CD4-positive, alpha-beta T cell treated with Interferon alpha-2 for 1 hour (primary cell): ENCODE measurements around the gene ACSL5.
A peak's percentile ranks its signal among the peaks of the same experiment; 100 is the strongest.
"Not testable (repeated sequence)": the region's sequence is repeated elsewhere in the genome, so short reads cannot be mapped to it uniquely, and the experiment has no call there.

Experiments
- DNase-seq, 2 donors: peaks; one replicate each; pipeline ENCODE4 v3.0.0-alpha.2; 2020 to 2022

ACSL5 gene

DNA sequence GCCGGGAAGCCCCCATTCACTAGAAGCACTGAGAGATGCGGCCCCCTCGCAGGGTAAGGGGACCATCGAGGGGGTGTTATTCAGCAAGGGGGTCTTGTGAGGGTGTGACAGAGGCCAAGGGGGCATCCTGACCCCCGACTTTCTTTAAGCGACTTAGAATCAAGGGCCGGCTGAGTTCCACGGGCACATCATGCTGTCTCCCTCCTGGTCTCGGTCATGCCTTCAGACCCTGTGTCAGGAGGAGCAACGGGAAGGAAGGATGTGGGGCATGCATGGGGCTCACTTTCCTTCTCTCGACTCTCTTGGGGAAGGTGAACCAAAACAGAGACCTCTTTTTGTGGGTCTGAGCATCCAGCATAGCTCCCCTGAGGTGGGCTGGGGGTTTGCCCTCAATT, 2.5 kb downstream of the ACSL5 start:
- no peak for DNase-seq

DNA sequence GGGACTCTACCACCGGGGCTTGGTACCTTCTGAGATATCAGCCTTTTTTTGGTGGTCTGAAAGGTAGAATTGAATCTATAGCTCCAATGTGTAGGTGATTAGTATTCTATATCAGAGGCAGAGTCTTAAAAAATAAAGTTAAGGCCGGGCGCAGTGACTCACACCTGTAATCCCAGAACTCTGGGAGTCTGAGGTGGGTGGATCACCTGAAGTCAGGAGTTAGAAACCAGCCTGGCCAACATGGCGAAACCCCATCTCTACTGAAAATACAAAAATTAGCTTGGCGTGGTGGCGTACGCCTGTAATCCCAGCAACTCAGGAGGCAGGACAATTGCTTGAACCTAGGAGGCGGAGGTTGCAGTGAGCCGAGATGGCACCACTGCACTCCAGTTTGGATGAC, 3.2 kb downstream of the ACSL5 start:
- not testable (repeated sequence) for DNase-seq

DNA sequence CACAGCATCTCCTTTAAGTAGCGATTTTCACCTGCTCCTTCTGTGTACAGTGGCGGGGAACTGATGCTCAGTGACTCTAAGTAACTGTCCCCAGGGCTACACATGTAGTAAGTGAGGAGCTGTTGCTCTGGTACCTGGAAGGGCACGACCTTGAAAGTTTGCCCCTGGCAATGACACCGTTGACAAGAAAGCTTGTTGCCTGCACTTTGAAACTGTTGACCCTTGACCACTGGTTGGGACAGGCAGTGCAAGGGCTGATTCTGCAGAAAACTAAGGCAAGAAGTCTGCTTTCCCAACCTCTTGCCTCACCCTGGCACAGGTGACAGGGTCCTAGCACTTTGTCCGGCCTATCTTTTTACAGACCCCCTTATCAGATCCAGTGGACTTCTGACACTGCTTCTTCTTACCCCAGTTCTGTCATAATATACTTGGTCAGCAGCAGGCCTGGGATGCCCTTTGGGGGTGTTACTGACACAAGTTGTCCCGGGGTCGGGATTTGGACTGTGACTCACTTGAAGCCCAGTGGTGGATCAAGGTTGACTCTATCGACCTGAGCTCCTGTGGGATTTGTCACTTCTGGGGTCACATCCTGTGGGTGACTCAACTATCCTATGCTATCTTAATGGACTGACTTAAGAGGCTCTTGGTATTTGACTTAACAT, 5.8 kb downstream of the ACSL5 start:
- no peak for DNase-seq

DNA sequence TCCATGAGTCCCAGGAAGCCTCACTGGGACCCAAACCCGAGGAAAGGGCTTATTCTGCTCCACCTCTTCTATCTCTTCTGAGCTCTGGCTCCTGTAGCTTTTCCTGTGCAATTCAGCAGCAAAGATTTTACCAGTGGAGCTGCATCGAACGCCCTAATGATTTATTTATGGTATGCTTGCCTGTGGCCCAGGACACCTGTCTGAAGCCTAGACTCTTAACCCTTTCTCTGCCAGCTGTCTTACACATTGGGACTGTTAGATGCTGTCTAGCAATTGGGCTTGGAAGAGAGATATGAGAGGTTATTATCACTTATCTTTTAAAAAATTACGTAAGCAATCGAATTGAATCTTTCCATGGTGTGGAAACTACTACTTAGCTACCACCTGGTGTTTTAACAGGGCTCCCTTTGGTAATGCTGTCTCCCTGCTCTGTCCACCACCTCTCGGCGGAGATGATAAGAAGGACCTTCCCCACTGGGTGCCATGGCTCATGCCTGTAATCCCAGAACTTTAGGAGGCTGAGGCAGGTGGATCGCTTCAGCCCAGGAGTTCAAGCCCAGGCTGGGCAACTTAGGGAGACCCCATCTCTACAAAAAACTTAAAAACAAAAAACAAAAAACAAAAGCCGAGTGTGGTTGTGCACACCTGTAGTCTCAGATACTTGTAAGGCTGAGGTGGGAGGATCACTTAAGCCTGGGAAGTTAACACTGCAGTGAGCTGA, 8.8 kb downstream of the ACSL5 start:
- no peak for DNase-seq

DNA sequence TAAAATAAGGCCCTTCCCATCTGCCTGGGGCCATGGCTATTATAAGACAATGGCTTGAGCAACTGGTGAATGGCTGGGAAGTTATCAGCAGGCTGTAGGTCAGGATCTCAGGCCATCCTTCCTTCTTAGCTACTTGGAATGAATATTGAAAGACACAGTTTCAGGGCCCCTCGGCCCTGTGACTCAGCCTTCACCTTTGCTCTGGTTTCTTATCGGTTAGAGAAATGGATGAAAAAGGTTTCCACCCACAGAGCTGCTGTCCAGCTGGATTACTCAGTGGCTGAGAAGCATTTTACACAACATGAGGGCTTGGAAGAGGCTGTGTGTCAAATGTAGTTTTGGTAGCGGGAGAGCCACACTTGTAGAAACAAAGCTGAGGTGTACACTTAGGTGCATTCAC, 9.4 kb downstream of the ACSL5 start:
- DNase-seq: no peak

DNA sequence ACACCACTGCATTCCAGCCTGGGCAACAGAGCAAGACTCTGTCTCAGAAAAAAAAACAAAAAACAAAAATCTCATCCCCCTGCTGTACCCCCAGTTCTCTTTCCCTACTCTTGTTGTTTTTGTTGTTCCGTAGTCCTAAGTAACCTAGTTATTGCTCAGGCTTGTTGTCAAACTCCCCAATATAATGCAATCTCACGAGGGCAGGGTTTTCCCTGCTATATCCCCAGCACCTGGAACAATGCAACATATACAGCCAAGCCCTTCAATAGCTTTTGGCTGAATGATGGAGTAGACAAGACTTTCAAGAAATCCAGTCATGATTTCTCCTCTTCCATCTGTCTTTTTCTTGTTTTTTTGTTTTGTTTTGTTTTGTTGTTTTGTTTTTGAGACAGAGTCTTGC, 10.2 kb downstream of the ACSL5 start:
- DNase-seq: no peak

DNA sequence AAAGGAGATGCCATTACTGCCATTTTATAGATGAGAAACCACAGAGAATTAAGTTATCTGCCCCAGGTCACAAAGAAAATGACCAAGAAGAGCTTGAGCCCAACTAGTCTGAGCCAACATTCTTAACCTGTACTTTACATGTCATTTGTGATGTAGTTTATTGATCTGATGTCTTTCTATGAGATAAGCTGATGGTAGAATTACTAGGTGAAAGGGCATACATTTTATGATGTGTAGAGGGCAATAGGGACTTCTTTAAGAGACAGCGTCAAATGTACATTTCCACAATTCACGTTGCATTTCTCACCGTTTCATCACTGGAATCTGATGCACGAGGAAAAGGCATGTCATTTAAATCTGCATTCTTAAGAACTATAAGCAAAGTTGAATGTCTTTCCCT, 11.3 kb downstream of the ACSL5 start:
- no peak for DNase-seq

DNA sequence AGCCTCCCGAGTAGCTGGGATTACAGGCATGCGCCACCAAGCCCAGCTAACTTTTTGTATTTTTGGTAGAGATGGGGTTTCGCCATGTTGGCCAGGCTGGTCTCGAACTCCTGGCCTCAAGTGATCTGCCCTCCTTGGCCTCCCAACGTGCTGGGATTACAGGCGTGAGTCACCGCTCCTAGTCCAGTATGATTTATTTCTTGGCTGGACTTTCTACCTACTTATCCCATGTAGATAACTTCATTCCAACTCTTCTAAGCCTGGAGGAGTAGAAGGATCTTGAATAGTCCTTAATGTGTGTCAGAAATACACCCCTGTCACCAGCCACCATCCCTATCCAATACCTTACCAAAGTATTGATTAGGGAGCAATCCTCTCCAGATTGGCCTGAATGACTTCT, 14.1 kb downstream of the ACSL5 start:
- DNase-seq: not testable (repeated sequence)

DNA sequence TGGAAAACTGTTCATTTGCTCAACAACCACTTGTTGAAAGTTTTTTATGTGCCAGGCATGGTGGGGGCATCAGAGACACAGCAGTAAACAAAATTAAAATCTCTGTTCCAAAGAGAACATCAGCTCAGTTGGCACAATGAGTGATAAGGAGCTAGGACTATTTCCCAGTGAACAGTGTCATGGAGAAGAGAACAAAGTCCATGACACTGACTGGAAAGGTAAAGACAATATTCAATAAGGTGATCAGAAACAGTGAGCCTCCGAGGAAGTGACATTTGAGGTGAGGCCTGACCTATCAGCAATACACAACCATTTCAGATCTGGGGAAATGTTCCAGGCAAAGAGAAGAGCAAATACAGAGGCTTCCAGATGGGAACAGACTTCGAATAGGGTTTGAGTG, 14.6 kb downstream of the ACSL5 start:
- DNase-seq: no peak

DNA sequence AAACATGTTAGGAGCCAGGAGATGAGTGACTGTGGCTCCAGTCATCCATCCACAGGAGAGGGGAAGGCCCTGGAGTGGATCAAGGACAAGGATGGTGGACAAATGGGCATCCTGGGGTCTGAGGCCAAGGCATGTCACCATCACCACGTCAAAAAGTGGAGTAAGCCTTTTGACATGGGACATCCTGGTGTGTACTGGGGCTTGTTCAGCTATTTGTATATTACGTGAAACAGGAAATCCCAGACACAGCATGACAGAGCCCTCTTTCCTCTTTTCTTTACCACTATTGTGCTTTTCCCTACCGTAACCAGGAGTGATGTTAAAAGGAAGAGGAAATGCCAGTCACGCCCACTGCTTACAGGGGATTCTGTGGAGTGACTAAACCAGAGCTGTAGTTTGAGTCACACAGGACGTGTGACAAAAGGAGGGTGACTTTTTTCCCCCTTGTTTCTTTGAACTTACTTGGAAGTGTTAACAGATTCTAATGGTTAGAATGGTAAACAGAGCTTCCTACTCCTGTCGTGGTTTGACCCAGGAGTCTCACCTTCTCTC, 15.4 kb downstream of the ACSL5 start:
- peak; percentile 47 to 72 for DNase-seq

DNA sequence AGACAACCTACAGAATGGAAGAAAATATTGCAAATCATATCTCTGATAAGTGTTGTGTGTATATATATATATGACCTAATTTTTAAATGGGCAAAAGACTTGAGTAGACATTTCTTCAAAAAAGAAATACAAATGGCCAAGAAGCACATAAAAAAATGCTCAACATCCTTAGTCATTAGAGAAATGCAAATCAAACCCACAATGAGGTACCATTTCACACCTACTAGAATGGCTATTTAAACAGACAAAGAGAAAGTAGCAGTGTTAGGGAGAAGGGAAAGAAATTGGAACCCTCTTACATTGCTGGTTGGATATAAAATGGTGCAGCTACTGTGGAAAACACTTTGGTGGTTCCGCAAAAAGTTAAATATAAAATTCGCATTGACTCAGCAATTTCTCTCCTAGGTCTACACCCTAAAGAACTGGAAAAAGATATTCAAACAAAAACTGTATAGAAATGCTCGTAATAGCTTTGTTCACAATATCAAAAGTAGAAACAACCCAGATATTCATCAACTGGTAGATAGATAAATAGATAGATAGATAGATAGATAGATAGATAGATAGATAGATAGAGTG, 16.3 kb downstream of the ACSL5 start:
- no peak for DNase-seq

DNA sequence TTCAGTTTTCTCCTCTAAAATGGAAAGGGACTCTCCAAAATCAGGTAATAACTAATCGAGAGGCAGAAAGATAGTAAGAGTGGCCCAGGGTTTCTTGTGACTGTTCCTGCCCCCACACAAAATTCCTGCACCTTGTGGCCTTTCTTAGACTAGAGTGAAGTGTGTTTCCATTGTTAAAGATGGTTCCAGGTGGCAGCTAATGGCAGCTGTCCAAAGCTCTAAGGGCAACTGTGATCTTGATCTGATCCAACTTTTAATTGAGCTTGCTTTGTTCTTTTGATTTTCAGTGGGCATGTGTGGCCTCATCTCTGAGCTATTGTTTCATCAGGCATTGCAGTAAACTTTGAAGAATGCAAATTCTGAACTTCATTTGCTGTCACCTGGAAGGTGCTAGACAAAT, 19.4 kb downstream of the ACSL5 start:
- no peak for DNase-seq

DNA sequence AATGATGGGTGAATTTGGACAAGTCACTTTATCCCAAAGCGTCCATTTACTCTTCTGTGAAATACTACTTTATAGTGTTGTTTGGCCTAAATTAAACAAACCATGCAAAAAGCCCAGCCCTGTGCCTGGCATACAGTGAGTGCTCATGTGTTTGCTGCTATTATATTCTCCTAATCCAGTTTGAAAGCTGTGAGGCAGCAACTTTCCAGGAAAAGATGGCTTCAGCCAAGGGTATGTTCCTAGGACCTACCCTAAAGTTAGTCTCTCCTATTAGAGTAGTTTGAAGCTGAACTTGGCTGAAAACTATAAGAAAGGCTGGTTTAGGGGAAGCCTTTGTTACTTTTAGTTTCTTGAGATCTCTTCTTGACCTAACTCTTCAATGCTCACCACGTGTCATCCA, 19.9 kb downstream of the ACSL5 start:
- DNase-seq: no peak

DNA sequence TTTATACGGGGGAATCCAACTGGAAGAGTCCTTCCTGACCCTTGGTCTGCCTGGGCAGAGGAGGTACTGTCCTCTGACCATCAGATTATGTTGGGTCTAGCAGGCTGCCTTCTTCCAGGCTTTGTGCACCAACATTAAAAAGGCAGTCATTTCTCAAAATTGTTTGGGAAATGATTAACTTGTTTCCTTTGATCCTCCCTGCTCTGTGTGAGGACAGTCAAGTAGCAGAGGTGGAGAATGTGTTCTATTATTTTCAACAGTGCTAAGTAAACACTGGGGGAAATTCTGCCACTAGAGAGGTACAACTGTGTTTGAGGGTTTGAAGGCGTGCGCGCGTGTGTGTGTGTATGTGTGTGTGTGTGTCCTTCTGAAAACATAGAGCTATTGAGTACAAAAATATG, 20.6 kb downstream of the ACSL5 start:
- no peak for DNase-seq

DNA sequence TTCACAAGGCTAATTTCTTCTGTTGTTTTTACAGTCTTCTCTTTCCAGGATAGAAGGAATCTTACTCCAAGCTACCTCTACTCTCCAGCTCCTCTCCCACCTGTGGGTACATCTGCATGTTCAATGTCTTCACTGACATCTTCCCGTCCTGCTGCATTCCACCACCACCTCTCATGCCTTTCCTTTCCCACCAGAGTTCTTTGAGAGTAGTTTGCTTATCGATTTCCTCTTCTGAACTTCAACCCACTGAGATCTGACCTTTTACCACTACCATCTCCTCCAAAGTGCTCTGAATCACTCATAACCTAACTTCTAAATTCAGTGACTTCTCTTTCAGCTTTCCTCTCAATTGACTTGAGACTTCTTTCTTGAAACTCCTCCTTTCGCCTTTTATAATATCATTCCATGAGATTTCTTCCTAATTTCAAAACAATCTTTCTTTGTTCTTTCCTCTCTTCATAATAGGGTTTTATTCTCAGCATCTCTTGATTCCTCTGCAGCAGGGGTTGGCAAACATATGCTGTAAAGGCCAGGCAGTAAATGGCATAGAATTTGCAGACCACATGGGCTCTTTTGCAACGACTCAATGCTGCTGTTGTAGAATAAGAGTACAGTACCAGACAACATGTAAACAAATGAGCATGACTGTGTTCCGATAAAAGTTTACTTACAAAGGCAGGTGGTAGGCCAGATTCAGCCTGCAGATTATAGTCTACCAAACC, 22.1 kb downstream of the ACSL5 start:
- DNase-seq: no peak

DNA sequence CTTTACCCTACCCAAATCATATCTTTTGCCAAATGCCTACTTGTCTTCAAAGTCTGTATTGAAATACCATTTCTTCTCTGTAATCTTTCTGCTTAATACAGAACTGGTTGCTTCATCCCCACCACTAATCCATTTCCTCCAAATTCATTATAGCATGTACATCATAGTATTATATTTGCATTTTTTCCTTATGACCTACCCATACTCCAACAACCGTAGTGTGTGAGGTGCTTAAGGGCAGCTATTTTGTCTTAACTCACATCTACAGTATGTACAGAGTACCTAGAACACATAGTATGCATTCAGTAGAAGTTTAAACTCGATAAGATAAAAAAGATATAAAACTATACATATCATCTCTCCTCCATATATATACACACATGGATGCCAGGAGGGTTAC, 23.7 kb downstream of the ACSL5 start:
- no peak for DNase-seq

DNA sequence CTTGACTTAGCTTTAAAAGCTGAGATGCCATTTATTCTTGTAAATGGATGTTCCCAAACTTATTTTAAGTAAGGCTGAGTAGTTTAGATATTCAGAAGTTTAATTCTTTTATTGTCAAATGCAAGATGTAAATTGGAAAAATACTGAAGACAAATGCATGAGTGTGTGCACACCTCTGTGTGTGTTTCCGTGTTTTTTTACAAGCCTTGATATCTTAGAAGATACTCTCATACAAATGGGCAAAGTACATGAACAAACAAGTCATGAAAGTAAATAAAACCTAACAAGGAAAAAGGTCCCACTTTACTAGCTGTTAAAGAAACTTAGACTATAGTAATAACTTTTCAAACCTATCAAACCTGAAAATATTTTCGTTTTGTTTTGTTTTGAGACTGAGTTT, 29.0 kb downstream of the ACSL5 start:
- DNase-seq: no peak

DNA sequence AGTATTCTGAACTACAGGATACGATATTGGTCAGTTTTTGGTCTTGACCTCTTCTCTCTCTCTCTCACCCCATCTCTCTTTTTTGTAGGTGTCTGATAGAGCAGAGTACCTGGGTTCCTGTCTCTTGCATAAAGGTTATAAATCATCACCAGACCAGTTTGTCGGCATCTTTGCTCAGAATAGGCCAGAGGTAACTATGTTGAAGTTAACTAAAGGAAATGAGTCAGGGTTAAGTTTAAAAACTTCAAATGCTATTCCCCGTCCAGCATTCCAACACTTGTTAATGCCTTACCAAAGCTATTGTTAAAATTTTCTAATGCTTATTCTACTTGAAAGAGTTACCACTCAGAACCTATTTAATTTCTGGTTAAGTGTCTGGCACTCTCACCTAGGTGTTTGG, 30.7 kb downstream of the ACSL5 start:
- no peak for DNase-seq

DNA sequence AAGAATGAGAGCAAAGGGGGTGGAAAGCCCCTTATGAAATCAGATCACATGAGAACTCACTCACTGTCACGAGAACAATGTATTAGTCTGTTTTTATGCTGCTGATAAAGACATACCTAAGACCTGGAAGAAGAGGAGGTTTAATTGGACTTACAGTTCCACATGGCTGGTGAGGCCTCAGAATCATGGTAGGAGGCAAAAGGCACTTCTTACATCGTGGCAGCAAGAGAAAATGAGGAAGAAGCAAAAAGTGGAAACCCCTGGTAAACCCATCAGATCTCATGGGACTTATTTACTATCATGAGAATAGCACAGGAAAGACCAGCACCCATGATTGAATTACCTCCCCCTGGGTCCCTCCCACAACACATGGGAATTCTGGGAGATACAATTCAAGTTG, 32.9 kb downstream of the ACSL5 start:
- DNase-seq: not testable (repeated sequence)

DNA sequence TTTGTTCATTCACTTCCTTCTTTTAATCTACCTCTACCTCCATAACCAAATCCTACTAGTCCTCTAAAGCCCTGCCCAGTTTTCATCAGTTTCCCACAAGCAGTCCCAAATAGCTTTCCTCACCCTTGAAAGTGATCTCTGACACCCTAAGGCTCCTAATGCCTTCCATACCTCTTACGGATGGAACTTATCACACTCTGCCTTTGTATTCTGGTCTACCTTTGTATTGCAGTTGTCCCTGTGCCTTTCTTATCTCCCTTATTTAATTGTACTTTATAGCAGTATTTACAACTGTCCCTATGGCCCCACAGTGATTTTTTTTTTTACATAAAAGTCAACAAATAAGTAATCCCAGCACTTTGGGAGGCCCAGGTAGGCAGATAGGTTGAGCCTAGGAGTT, 33.8 kb downstream of the ACSL5 start:
- no peak for DNase-seq

DNA sequence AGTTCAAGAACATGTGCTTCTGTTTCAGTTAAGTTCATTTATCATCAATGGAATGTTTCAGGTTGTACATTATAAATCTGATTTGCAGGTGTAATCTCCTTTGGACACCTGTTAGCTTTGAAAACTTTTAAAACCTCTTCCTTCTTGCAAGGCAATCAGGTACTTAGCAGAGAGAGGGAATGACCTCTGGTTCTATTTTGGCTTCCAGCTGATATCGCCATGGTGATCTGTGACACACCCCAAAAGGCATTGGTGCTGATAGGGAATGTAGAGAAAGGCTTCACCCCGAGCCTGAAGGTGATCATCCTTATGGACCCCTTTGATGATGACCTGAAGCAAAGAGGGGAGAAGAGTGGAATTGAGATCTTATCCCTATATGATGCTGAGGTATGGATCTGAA, 35.4 kb downstream of the ACSL5 start:
- DNase-seq: no peak

DNA sequence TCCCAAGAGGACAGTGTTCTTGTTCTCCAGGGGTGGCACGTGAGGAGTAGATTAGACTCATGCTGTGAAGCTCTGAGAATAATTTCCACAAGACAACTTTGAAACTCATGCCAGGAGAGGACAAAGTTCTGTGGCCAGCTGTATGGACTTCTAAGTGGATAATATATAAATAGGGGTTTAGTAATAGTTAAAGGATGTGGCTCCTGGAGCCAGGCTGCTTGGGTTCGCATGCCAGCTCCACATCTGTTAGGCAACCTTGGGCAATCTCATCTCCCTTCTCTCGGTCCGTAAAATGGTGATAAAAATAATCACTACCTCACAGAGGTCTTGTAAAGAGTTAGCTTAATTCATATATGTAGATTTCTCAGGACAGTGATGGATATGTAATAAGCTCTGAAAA, 35.8 kb downstream of the ACSL5 start:
- no peak for DNase-seq

DNA sequence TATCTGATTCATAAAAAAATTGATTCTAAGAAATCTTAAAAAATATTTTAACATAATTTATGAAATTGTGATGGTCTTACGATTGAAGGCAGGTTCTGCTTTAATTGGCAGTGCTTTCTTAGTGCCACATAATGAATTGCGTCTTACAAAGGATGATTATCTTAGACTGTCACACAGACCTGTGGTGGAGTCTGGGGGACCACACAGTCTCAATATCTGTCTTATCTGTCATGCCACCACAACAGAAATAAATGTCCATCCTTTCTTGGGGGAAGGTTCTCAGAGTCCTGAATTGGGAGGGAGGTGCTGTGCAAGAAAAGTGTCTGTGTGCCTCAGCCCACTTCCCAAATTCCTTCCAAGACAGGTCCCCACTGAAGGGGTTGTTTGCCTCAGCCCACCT, 38.8 kb downstream of the ACSL5 start:
- no peak for DNase-seq

DNA sequence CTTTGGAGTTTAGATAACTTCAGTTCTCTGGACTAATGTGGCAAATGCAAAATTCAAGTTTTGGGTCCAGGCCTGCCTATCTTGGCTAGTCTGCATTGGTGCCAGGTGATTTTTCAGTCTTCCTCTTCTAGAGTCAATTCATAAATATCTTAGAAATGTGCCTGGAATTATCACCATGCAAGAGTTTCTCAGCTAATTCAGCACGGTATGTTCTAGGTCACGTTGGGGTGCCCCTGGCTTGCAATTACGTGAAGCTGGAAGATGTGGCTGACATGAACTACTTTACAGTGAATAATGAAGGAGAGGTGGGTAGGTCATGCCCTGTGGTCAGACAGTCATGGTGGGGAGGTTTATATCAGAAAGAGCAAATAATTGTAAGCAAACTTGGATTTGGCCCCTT, 47.8 kb downstream of the ACSL5 start:
- no peak for DNase-seq
